MM.1S (cell line): ENCODE data around the gene DLX1.
A peak's percentile ranks its signal among the peaks of the same experiment; 100 is the strongest.

Experiments
- DNase-seq: peaks from one replicate; pipeline ENCODE4 v3.0.0-alpha.2; 2015
- H2AFZ ChIP-seq: fragments of 300-600 bp; sonication (generic); 2 replicates; pipeline ENCODE4 v1.6.0; 2016; ENCODE audit warnings: antibody characterized with exemption, low read length
- H3F3A ChIP-seq: fragments of 300-600 bp; sonication (generic); 2 replicates; pipeline ENCODE4 v1.6.1; 2016; ENCODE audit warnings: mild to moderate bottlenecking, antibody characterized with exemption, low read length, moderate library complexity, mixed read lengths; ENCODE audit not compliant: insufficient read depth
- H3K27ac ChIP-seq: fragments of 300-600 bp; sonication (generic); 2 replicates; pipeline ENCODE4 v1.5.1; 2016; ENCODE audit warnings: mild to moderate bottlenecking, low read length
- H3K27me3 ChIP-seq: fragments of 300-600 bp; sonication (generic); replicated peaks from 2 replicates; pipeline ENCODE4 v1.6.0; 2016; ENCODE audit warnings: low read length; ENCODE audit not compliant: insufficient read depth
- H3K36me3 ChIP-seq: fragments of 300-600 bp; sonication (generic); replicated peaks from 2 replicates; pipeline ENCODE4 v1.6.1; 2016; ENCODE audit warnings: mild to moderate bottlenecking, low read length, mixed read lengths; ENCODE audit not compliant: insufficient read depth
- H3K4me1 ChIP-seq: fragments of 300-600 bp; sonication (generic); 2 replicates; pipeline ENCODE4 v1.6.1; 2016; ENCODE audit warnings: low read length, mixed read lengths
- H3K4me2 ChIP-seq: fragments of 300-600 bp; sonication (generic); 2 replicates; pipeline ENCODE4 v1.6.0; 2016; ENCODE audit warnings: low read depth, low read length
- H3K4me3 ChIP-seq: fragments of 300-600 bp; sonication (generic); 2 replicates; pipeline ENCODE4 v1.5.1; 2016; ENCODE audit warnings: low read length, mixed read lengths
- H3K79me2 ChIP-seq: fragments of 300-600 bp; sonication (generic); 2 replicates; pipeline ENCODE4 v1.6.1; 2016; ENCODE audit warnings: mixed run types, low read length, mixed read lengths
- H3K9ac ChIP-seq: fragments of 300-600 bp; sonication (generic); 2 replicates; pipeline ENCODE4 v1.6.1; 2016; ENCODE audit warnings: low read length, mixed read lengths
- H3K9me2 ChIP-seq: fragments of 300-600 bp; sonication (generic); replicated peaks from 2 replicates; pipeline ENCODE4 v1.6.1; 2016; ENCODE audit warnings: mild to moderate bottlenecking, low read length, mixed read lengths; ENCODE audit not compliant: insufficient read depth
- H3K9me3 ChIP-seq: fragments of 300-600 bp; sonication (generic); replicated peaks from 2 replicates; pipeline ENCODE4 v1.6.1; 2016; ENCODE audit warnings: mild to moderate bottlenecking, low read length, mixed read lengths; ENCODE audit not compliant: insufficient read depth
- H4K20me1 ChIP-seq: fragments of 300-600 bp; sonication (generic); 2 replicates; pipeline ENCODE4 v1.6.1; 2016; ENCODE audit warnings: mild to moderate bottlenecking, low read length, moderate library complexity, mixed read lengths; ENCODE audit not compliant: insufficient read depth
- CTCF ChIP-seq: fragments of 300-600 bp; sonication (generic); IDR thresholded peaks from 2 replicates; pipeline ENCODE4 v1.5.1; 2016; ENCODE audit warnings: antibody characterized with exemption, low read length, mixed read lengths
- EZH2 ChIP-seq: fragments of 300-600 bp; sonication (generic); optimal IDR thresholded peaks from 2 replicates; pipeline ENCODE3; 2017; ENCODE audit warnings: low read depth, mild to moderate bottlenecking, antibody characterized with exemption, low read length, mixed read lengths
- EZH2phosphoT487 ChIP-seq: fragments of 300-600 bp; sonication (generic); IDR thresholded peaks from 2 replicates; pipeline ENCODE4 v1.6.1; 2018; ENCODE audit warnings: antibody characterized with exemption, low read length

The DLX1 gene

GRCh38 chr2:172085460-172086159, at the start of gene DLX1:
Gene DLX1 (plus strand): TSS chr2:172085507. CDS start chr2:172085678, 171 bp downstream.
- Histone ChIP-seq H3K9ac (no peak within 1 kb of the TSS), H3K4me2 (peak within 1 kb of the TSS; percentile 98), H4K20me1 (no peaks in the 10 kb centered on the region), H3K79me2 (no peaks in the 10 kb centered on the region), H3F3A (no peaks in the 10 kb centered on the region), H3K9me3 (no peaks in the 10 kb centered on the region), H3K4me1 (0 out of 2 replicates have a peak, but pooled peaks cover 6% of the 10 kb centered on the region), H2AFZ (peak within 1 kb of the TSS; percentile 81), H3K9me2 (no peaks in the 10 kb centered on the region), H3K4me3 (peak within 1 kb of the TSS; percentile 75), H3K36me3 (no peaks in the 10 kb centered on the region), H3K27me3 (peaks cover 88% of the 10 kb centered on the region), H3K27ac (no peak within 1 kb of the TSS)
- no peak for DNase-seq
- TF ChIP-seq CTCF, result no peak
- TF ChIP-seq EZH2, result no peak
- no peak for TF ChIP-seq EZH2phosphoT487

DNA sequence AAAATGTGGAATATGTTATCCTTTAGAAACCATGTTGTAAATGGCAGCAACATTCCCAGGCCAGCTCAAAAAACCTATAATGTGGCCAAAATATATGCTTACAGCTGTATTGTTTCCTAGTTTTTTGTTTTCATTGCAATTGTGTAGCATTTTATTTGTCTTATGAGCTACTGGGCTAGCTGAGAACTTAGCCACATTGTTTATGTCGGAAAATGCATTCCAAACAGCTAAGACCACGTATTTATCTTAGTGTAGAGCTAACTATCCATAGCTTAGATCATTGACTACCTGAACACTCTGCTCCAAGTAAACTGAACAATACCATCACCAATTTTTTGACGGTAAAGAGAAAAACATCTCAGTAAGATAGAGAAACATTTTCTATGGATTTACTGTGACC, 47.2 kb upstream of the DLX1 start:
- no peak overlapping the region for H3K4me2 ChIP-seq
- H3K9me2 ChIP-seq, result no peaks in the 10 kb centered on the region
- DNase-seq, result no peak
- no peaks in the 10 kb centered on the region for H3K79me2 ChIP-seq
- H2AFZ ChIP-seq, result no peak overlapping the region
- no peaks in the 10 kb centered on the region for H3K9me3 ChIP-seq
- no peaks in the 10 kb centered on the region for H3K27me3 ChIP-seq
- H4K20me1 ChIP-seq, result no peaks in the 10 kb centered on the region
- H3K4me1 ChIP-seq, result no peaks in the 10 kb centered on the region
- no peak overlapping the region for H3K4me3 ChIP-seq
- no peaks in the 10 kb centered on the region for H3K36me3 ChIP-seq
- no peaks in the 10 kb centered on the region for H3F3A ChIP-seq
- no peak overlapping the region for H3K27ac ChIP-seq
- no peak overlapping the region for H3K9ac ChIP-seq
- TF ChIP-seq EZH2phosphoT487, result no peak
- TF ChIP-seq CTCF, result no peak
- TF ChIP-seq EZH2, result no peak

DNA sequence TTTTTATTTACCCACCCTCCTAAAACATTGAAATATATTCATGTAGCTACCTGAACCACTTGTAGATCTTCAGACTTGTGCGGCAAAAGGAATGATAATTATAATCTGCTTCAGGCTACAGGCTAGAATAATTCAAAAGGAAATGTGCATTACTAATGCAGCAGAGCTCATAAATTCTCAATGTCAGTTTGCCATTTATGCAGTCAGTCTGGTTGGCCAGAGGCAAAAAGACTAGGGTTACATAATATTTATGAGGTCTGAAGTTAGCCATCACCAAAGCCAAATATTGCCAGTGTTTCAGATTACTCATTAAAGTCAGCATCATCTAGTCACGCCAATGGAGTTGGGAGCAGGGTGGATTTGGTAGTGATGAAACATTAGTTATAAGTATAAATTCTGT, 46.7 kb upstream of the DLX1 start:
- no peak for DNase-seq
- H3K27ac ChIP-seq, result no peak overlapping the region
- no peaks in the 10 kb centered on the region for H3K9me3 ChIP-seq

More for the DNA sequence above, 46.7 kb upstream of the DLX1 start:
- H3K36me3 ChIP-seq, result no peaks in the 10 kb centered on the region
- TF ChIP-seq CTCF, result no peak
- TF ChIP-seq EZH2phosphoT487, result no peak
- TF ChIP-seq EZH2, result no peak
- H3K4me2 ChIP-seq, result no peak overlapping the region
- H3K79me2 ChIP-seq, result no peaks in the 10 kb centered on the region
- no peaks in the 10 kb centered on the region for H3K9me2 ChIP-seq
- H3K9ac ChIP-seq, result no peak overlapping the region
- H3F3A ChIP-seq, result no peaks in the 10 kb centered on the region
- no peaks in the 10 kb centered on the region for H3K27me3 ChIP-seq
- no peak overlapping the region for H3K4me3 ChIP-seq
- H2AFZ ChIP-seq, result no peak overlapping the region
- H4K20me1 ChIP-seq, result no peaks in the 10 kb centered on the region
- H3K4me1 ChIP-seq, result no peaks in the 10 kb centered on the region
